Type B pancreatic cell (in vitro differentiated cells): ENCODE results near the gene CFAP99. TPM values are rescaled to one million over a fixed set of nuclear protein-coding genes. Genes with fewer than 3 reads are reported as not detected.

Source experiments
- DNase-seq: peaks from one replicate; pipeline ENCODE4 v3.0.0; 2021; ENCODE audit warnings: mixed read lengths; ENCODE audit not compliant: unreplicated experiment; ENCODE audit errors: extremely low spot score
- H3K27ac Mint-ChIP-seq: 2 replicates; pipeline ENCODE4 v1.8.0; 2021; ENCODE audit warnings: mild to moderate bottlenecking, mixed read lengths
- H3K27me3 Mint-ChIP-seq: 2 replicates; pipeline ENCODE4 v1.8.0; 2021; ENCODE audit warnings: mixed read lengths
- H3K36me3 Mint-ChIP-seq: 2 replicates; pipeline ENCODE4 v1.8.0; 2021; ENCODE audit warnings: mixed read lengths
- H3K4me1 Mint-ChIP-seq: one replicate; pipeline ENCODE4 v1.8.0; 2021; ENCODE audit warnings: mixed read lengths; ENCODE audit not compliant: unreplicated experiment
- H3K4me3 Mint-ChIP-seq: 2 replicates; pipeline ENCODE4 v1.8.0; 2021; ENCODE audit warnings: mild to moderate bottlenecking, mixed read lengths
- H3K9me3 Mint-ChIP-seq: 2 replicates; pipeline ENCODE4 v1.8.0; 2021; ENCODE audit warnings: mixed read lengths
- CTCF ChIP-seq: fragments of 200-600 bp; sonication (generic); conservative IDR thresholded peaks from 2 replicates; pipeline ENCODE4 v1.5.0; 2021; ENCODE audit warnings: antibody characterized with exemption, mild to moderate bottlenecking
- total RNA-seq: library from RNA; stranded (reverse); gene quantifications from 2 replicates; pipeline ENCODE4 v1.2.1, GENCODE V29; 2021; ENCODE audit warnings: low replicate concordance

CFAP99 gene
- total RNA-seq, 1 donor from 2014 or later, result 1.1 TPM

GRCh38 chr4:2446656-2447564 lies 28.2 kb downstream of the CFAP99 start:
- no peak overlapping the region for H3K4me3 Mint-ChIP-seq
- no peaks in the 10 kb centered on the region for H3K36me3 Mint-ChIP-seq
- no peak for DNase-seq
- H3K27ac Mint-ChIP-seq, result no peak overlapping the region
- no peak for TF ChIP-seq CTCF
- H3K27me3 Mint-ChIP-seq, result no peaks in the 10 kb centered on the region
- no peaks in the 10 kb centered on the region for H3K9me3 Mint-ChIP-seq
- H3K4me1 Mint-ChIP-seq, result no peaks in the 10 kb centered on the region

GRCh38 chr4:2448589-2448988 lies 29.8 kb downstream of the CFAP99 start:
- Mint-ChIP-seq H3K9me3 (no peaks in the 10 kb centered on the region), H3K4me1 (peaks cover 5% of the 10 kb centered on the region), H3K4me3 (no peak overlapping the region), H3K27me3 (no peaks in the 10 kb centered on the region), H3K36me3 (no peaks in the 10 kb centered on the region), H3K27ac (no peak overlapping the region)
- no peak for DNase-seq
- TF ChIP-seq CTCF, result no peak

GRCh38 chr4:2449051-2449450 lies 30.3 kb downstream of the CFAP99 start:
- no peak for DNase-seq

GRCh38 chr4:2449511-2450392 lies 31.0 kb downstream of the CFAP99 start:
- no peak overlapping the region for H3K27ac Mint-ChIP-seq
- TF ChIP-seq CTCF, result no peak
- DNase-seq, result no peak
- H3K4me3 Mint-ChIP-seq, result no peak overlapping the region
- H3K4me1 Mint-ChIP-seq, result peaks cover 5% of the 10 kb centered on the region
- H3K36me3 Mint-ChIP-seq, result no peaks in the 10 kb centered on the region
- H3K27me3 Mint-ChIP-seq, result no peaks in the 10 kb centered on the region
- H3K9me3 Mint-ChIP-seq, result no peaks in the 10 kb centered on the region

More at GRCh38 chr4:2449051-2449450, 30.3 kb downstream of the CFAP99 start:
- Mint-ChIP-seq H3K4me3 (no peak overlapping the region), H3K9me3 (no peaks in the 10 kb centered on the region), H3K27me3 (no peaks in the 10 kb centered on the region), H3K27ac (no peak overlapping the region), H3K36me3 (no peaks in the 10 kb centered on the region), H3K4me1 (peaks cover 5% of the 10 kb centered on the region)
- no peak for TF ChIP-seq CTCF

- DNase-seq, result no peak
- Mint-ChIP-seq H3K27me3 (no peaks in the 10 kb centered on the region), H3K4me3 (no peak overlapping the region), H3K36me3 (no peaks in the 10 kb centered on the region), H3K27ac (no peak overlapping the region), H3K9me3 (no peaks in the 10 kb centered on the region), H3K4me1 (peaks cover 5% of the 10 kb centered on the region)
- TF ChIP-seq CTCF, result no peak
These were observed 31.8 kb downstream of the CFAP99 start for GRCh38 chr4:2450394-2451035.
